HG02885 (cell line): ENCODE data around the gene ASAP2.

Source experiments
- ATAC-seq: cut with Tn5 transposase; IDR thresholded peaks from one replicate; pipeline ENCODE4 v1.9.1; 2021; ENCODE audit warnings: mild to moderate bottlenecking; ENCODE audit not compliant: unreplicated experiment, poor library complexity

Gene ASAP2

DNA sequence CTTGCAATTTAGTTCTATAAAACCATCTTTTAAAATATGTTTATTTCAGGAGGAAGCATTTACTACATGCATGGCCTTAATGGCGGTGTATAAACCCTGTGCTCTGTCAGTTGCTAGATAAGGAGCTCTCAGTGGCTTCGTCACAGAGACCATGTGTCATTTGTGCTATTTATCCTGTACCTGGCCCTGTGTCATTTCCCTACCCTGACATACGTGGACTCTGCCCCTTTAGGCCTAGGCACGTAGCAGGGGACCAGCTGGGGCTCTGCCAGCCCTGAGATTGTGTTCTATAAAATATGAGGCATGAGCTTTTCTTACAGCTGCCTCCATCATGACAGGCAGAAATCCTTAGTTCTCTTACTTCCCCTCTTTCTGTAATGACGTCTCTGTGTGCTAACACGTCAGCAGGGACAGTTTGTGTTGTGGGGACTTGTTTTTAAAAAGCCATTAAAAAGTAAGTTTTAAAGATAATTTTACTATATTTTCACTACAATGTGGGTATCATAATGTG lies 128.8 kb downstream of the ASAP2 start:
- no peak for ATAC-seq

DNA sequence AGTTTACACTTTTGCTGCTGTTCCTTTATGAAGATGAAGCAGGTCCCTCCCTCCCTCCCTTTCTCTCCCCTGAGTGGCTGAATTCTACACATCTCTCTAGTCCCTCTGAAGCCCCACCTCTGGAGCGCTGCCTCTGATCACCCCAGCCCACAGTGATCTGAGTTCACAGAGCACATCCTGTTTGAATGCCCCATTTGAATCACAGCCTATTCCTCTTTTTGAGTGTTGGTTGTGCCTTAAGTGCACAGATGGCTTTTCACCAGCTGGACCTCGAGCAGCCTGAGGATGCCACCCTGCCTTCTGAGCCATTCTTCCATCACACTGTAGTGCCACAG lies 129.6 kb downstream of the ASAP2 start:
- no peak for ATAC-seq

DNA sequence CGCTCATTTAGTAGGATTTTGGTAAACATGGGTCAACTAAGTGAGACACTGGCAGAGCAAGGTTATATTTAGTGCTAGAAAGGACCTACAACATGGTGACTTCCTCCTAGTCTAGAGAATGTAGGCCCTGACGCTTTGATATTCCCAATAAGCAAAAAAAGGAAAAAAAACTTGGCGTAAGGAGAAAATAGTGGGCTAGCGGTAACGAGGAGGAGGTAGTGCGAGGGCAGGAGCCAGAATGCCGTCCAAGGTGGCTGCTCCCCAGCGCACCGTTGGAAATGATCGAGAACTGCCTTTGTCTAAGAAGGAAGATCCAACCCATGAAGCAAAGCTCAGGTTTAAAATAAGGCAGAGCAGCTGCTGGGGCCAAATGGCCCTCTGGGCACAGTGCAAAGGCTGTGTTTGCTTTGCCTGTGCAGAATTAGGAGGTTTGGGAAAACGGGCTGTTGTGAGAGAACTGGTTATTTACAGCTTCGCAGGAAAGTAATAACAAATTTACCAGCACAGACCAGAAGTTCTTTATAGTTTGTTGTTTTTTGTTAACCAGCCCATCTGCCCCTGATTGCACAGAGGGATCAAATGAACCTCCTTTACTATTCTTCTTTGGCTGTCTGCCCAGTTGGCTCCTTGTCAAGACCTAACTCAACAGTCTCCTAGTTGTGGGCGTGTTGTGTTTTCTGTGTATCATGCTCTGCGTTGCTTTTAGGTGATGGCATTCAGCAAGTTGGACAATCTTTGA lies 130.1 kb downstream of the ASAP2 start:
- ATAC-seq, result no peak

DNA sequence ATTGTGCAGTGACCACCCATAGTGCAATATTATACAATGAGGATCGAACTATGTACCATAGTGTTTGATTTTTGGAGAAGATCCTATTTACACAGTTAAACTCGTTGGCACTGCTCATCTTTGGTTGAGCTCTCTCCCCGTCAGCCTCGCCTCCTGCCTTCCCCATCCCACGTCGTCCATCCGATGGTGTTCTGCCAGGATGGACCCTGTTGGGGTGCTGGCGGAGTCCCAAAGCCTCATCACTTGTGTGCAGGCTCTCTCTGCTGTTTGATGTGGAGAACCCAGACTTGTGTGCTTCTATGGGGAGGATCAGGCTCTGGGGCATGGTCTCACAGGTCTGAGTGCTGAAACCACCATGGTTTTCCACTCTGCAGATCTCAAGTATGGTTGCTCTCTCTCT lies 131.3 kb downstream of the ASAP2 start:
- no peak for ATAC-seq

DNA sequence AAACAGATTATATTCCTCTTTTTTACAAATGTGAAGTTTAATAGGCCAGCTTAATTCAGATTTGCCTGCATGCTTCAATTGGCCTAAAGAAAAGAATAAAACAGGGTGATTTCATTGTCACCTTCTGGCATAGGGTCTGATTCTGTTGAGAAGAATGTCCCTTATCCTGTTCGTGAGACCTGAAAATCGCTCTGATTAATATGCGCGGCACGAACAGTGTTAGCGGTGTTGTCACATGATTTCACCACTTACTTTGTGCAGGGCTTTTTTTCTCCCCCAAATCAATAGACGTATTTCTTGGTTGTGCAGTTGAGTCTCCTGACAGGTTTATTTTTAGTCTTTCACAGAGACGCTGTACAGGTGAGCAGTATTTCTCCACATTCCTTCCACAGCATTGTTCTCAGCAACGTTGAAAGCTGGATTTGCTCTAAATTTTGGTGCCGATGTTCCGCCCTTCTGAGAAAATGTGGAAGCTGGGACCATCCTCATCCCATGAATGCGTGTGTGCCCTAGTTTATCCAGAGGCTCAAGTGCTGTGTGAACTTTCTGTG lies 134.8 kb downstream of the ASAP2 start:
- ATAC-seq, result no peak

DNA sequence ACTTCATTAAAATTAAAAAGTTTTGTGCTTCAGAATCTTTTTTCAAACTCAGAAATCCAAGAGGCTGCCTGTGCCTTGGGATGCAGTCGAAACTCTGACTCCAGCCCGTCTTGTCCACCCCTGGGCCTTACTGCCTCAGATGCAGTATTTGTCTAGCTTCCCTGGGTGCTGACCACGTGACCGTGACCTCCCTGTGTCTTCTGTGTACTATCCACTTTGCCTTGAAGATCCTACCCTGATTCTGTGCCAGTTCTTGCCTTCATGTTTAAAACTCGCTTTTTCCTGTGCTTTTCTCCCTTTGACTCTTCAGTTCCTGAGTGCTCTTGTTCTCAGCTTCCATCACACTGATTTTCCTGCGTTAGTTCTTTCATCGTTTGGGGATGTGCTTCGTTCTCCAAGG lies 136.0 kb downstream of the ASAP2 start:
- ATAC-seq, result no peak

DNA sequence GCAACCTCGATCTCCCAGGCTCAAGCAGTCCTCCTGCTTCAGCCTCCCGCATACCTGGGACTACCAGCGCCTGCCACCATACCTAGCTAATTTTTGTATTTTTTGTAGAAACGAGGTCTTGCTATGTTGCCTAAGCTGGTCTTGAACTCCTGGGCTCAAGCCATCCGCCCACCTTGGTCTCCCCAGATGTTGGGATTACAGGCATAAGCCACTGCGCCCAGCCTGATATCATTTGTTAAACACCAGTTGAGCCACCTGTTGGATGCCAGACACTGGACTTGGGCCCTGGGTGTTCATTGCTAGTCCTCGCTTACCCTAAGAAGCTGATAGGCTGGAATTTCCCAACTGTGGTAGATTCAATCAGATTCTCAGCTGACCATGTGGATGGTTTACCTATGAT lies 136.9 kb downstream of the ASAP2 start:
- ATAC-seq, result no peak

DNA sequence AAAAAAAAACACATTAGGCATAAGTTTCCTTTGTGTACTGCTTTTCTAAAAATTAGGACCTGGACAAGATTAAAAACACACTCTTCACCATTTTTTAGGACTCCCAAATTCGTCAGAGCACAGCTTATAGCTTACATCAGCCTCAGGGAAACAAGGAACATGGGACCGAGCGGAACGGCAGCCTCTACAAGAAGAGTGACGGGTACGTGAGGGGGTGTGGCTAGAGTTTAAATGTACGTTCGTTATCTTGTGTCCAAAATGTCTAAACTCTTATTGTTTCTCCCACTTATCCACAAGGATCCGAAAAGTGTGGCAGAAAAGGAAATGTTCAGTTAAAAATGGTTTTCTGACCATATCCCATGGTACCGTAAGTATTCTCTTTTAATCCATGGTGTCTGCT lies 137.8 kb downstream of the ASAP2 start:
- ATAC-seq, result no peak

DNA sequence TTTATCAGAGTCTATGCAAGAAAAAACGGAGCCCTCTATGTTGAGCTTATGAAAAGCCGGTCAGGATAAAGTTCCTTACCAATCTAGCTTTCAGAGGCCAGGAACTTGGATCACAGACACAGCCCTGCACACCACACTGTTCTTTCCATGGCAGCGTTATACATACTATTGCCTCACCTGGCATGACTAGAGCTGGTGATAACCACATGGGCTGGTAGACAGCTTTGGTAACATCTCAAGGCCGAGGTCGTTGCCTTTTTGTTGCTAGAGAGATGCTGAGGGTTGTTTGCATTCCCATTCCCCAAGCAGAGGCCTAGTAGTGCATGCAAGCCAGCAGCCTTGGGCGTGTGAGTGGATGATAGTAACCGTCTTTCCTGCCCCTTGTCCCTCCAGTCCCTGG lies 138.7 kb downstream of the ASAP2 start:
- no peak for ATAC-seq

DNA sequence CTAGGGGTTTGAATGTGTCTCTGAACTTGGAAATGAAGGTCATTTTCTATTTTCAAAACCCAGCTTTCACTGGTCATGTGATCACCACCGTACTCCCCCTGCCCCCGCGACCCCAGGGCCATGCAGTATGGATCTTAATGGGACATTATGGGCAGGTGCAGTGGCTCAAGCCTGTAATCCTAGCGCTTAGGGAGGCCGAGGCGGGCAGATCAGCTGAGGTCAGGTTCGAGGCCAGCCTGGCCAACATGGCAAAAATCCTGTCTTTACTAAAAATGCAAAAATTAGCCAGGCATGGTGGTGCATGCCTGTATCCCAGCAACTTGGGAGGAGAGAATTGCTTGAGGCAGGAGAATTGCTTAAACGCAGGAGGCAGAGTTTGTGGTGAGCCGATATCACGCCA lies 139.4 kb downstream of the ASAP2 start:
- no peak for ATAC-seq

DNA sequence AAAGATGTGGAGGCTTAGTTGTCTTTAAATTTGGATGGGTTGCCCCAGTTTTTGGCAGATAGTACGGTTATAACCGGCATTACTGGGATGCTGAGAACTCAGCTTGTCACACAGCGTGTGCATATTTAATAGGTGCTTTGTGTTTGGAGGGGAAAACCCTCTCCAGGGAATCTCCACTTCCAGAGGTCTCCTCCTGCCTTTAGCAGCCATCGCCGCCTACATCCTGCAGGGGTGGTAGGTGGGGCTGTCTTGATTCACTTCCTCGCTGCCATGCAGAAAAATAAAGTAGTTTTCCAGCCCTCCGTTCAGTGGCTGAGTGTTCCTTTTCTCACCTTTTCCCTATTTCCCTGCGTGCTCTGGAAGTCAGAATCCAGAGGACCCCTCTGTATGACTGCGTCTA lies 140.3 kb downstream of the ASAP2 start:
- no peak for ATAC-seq

DNA sequence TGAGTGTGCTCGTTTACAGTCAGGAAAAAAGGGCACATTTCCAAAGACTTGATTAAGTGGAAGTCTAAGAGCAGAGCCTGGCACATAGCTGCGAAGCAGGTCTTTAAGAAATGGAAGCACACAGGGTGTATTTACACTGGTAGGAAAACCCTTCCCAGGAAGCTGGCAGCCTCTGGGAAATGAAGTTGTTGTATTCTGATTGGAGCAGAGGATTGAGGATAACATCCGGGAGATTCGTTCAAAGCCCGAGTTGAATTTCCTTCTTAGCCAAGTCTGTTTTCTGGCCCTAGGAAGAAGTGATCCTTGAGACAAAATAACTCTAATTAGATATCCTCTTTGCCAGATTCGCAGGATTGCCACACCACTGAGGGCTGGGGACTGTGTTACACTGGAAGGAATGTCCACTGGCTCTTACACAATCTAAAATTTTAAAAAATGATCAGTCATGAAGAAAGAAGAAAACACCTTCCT lies 140.8 kb downstream of the ASAP2 start:
- no peak for ATAC-seq

DNA sequence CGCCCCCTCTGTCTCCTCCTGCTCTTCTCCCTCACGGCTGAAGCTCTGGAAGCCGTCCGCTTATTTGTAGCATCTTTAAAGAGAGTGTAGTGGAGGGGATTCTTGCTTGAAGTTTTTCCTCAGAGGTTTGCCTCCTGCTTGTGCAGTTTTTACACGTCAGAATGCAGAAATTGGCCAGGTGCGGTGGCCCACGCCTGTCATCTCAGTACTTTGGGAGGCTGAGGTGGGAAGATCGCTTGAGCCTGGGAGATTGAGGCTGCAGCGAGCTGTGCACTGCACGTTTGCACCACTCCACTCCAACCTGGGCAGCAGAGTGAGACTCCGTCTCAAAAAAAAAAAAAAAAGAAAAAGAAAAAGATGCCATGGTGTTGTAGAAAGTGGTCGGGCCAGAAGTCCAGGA lies 147.7 kb downstream of the ASAP2 start:
- ATAC-seq, result no peak

DNA sequence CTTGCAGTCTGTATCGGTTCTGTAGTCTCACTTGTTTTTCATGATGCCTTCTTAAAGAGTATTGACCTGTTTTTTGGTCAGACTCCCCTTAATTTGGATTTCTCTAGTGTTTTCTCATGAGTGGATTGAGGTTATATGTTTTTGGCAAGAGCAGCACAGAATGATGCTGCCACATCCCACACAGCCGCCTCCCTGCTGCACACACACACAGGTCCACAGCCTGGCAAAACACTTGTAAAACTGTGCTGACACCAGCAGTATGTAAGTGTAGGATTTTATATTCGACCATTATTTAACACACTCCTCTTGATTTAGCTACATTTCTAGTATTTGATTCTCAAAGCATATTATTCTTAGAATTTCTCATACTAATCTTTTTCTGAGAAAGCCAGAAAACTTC lies 148.7 kb downstream of the ASAP2 start:
- ATAC-seq, result no peak

DNA sequence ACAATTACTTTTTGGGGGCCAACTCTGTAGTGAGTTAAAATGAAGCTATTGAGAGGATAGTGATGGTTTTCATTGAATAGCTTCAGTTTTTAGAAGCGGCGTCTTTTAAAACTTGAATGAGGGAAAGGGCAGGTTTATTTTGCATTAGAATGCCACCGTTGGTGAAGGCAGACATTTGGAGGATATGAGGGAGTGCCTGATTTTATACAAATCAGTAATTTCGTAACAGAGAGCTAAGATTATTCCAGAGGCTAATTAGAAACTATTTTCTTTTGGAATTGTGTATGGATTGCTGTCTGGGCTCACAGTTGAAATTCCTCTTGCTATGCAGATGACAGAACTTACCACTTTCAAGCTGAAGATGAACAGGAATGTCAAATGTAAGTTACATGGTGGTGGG lies 149.1 kb downstream of the ASAP2 start:
- ATAC-seq, result no peak

DNA sequence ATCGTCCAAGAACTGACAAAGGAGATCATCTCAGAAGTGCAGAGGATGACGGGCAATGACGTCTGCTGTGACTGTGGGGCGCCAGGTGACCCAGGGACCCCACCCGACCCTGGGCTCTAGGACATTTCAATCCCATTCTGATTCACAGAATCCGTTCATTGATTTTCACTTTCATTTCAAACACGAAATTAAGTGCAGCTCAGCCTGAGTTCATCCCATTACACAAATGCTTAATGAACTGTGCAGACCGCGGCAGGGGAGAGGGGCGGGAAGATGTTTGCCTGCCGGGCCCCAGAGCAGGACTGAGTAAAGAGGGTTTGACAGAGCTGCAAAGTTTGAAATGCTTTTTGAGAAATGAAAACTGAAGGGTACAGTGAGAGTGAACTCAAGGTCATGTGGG lies 149.6 kb downstream of the ASAP2 start:
- no peak for ATAC-seq

DNA sequence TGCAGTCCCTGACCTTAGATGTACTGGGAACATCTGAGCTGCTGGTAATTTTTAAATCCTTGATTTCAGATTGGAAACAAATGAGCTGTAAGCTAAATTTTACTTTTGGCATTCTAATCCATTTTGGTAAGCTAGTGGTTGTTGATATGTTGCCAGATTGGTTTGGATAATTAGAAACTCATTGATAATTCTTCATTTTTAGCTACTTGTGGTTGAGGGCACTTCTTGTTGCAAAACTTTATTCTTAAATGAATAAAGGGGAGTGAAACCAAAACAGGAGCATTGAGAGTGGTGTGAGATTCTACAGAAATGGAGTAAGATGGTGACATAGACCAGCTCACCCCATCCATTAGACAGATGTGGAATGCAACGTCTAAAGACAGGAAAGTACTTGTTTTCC lies 152.2 kb downstream of the ASAP2 start:
- no peak for ATAC-seq

DNA sequence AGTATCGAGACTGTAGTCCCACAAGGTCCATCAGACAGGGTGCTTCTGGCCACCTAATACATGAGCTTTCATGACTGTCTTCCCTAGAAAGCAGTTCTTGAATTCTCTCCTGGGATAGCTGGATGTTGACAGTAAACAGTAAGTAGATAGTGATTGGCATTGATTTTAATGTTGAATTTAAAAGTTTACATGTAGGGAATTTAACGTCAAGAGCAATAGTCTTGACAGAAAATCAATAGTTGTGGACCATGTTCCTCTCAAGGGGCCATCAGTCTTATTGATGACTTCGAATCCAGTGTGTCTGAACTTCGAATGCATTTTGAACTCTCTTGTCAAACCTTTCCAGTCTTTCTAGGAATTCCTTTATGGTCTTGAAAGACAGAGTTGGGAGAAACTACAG lies 152.9 kb downstream of the ASAP2 start:
- no peak for ATAC-seq

DNA sequence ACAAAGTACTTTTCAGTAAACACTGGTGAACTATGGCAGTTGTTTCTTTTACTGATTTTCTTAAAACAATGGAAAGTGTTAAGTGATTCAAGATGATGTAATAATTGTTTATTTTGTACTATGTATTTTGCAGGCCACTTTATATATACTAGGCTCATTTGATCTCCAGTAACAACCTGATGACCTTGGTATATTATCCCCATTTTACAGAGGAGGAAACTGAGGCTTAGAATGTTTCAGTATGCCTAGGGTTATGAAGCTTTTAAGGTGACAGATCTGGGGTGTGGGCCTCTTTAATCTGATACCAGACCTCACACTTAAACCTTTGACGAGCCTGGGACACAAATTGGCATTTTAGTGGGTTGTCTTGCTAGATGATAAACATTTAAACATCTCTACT lies 153.5 kb downstream of the ASAP2 start:
- no peak for ATAC-seq

DNA sequence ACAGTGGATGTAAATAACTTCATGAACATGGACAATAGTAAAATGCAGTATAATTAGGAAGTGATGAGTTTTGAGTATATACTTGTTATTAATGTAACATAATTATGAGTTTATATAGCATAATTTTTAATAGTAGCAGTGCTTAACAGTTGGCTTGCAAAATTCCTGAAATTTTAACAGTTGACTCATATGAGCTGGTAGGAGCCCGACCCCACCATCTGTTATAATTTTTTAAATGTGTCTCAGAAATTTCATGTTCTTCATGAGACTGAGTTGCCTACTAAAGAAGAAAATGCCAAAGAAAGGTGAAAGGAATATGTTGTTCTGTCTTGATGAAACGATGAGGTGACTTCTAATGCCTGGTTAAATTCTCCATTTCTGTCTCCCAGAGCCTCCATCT lies 154.1 kb downstream of the ASAP2 start:
- ATAC-seq, result no peak

DNA sequence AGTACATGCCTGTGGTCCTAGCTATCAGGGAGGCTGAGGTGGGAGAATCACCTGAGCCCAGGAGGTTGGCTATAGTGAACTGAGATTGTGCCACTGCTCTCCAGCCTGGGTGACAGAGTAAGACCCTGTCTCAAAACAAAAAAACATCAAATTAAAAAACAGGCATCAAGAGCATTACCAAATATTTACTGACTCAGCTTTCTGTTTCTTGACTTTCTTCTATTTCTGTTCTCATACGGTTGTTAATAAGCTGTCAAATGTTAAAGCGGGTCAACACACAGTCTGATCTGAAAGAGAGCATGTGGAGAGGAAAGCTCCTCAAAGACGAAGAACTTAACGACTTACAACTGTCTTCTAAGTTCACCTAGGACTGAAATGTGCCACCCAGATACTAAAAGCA lies 157.8 kb downstream of the ASAP2 start:
- no peak for ATAC-seq

DNA sequence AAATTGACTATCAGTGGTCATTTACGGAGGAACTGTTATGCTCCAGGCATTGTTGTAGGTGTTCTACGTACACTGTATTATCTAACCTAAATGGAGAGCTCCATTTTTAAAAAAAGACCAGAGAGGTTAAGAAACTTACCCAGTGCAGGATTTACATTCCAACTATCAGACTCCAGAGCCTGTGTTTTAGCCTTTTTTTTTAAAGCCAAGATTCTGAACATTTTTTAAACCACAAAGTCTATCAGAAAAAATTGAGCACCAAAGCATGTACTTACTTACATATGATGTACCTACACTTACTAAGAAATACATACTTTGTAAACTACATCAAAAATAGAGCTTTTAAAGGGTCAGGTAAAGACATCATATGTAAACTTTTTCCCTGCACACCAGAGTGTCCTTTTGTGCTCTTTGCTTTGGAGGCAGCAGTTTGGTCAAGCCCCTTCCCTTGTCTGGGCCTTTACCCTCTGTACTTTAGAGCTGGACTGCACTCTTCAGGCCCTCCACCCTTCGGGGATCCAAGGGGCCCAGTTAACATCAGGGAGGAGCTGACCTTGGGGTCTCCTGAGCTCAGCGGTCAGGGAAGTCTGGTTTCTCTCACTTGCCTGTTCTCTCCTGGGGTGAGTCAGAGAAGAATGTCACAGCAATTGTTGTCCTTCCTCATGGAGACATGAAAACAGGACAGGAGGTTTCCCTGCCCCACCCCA lies 158.3 kb downstream of the ASAP2 start:
- ATAC-seq, result no peak
